NCI-H146 treated with DMSO at 0.1 percent for 48 hours (cell line): Measurements from ENCODE around the gene PPP1R3G.
"Not testable (repeated sequence)": the region's sequence is repeated elsewhere in the genome, so short reads cannot be mapped to it uniquely, and the experiment has no call there.

Source experiments
- DNase-seq: peaks from one replicate; lab custom pipeline; 2025; ENCODE audit not compliant: unreplicated experiment; lab: John Stamatoyannopoulos, UW

Gene PPP1R3G

DNA sequence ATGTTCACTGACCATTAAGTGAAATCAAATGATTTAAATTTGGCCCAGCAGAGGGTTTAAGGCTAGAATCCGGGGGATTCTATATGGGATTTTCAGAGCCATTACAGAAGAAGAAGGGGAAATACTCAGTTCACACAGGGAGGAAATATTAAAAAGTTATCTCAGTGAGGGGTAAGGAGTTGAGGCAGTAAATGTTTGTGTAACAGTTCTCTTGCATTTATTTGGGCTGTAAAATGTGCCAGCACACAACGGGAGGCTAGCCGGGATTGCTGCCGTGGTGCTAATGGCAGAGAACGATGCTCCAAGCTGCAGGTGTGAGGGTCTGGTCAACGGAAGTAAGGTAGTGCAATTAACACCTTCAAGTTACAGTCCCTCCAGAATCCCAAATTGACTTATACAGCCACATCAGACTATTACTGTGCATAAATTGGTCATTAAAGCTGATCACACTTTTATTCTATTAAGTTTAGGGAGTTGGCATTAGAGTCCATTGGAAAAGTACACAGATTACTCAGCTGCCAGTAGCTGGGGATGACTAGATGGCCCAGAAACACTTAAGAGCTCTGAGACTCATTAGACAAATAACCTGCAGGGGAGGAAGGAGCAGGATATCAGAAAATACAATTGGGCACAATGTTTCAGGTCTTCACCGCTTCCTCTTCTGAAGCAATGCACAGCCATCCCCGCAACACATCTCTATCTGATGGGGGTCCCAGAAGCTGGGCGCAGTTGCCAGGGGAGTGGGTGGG is 31.3 kb downstream of the PPP1R3G start:
- no peak for DNase-seq

DNA sequence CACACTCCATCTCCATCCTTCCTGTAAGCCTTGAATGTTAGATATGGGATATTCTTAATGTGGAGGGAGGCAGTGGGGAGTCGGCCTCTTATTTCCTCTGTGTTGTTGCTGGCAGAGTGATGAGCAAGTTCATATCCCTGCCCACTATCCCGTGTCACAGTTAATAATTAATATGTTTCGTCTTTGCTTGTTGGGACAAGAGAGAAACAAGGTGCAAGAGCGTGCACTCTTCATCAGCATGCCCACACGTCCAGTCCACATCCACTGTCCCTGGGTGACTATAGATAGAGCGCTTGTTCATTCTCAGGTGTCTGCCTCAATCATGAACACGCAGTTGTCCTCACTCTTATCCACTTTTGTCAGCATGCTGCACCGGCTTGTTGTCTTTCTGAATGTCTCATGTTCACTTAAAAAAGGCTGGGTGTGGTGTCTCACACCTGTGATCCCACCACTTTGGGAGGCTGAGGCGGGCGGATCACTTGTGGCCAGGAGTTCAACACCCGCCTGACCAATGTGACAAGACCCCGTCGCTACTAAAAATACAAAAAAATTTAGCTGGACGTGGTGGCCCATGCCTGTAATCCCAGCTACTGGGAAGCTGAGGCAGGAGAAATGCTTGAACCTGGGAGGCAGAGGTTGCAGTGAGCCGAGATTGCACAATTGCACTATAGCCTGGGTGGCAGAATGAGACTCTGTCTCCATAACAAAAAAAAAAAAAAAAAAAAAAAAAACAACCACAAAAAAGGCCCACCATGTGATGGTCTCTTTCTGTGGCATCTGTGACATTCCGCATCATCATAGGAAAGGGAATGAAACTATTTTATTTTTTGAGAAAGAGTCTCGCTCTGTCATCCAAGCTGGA is 34.2 kb downstream of the PPP1R3G start:
- DNase-seq, result no peak

DNA sequence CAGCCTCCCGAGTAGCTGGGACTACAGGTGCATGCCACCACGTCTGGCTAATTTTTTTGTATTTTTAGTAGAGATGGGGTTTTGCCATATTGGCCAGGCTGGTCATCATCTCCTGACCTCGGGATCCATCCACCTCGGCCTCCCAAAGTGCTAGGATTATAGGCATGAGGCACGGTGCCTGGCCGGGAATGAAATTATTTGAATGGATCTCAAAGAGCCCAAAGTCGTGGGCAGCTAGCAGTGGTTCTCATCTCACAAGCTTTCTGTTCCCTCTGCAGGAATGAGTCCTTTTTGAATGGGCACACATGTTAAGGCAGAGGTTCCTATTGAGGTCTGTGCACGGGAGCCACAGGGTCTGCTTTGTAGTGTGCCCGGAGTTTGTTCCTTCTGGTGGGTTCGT is 34.9 kb downstream of the PPP1R3G start:
- no peak for DNase-seq

DNA sequence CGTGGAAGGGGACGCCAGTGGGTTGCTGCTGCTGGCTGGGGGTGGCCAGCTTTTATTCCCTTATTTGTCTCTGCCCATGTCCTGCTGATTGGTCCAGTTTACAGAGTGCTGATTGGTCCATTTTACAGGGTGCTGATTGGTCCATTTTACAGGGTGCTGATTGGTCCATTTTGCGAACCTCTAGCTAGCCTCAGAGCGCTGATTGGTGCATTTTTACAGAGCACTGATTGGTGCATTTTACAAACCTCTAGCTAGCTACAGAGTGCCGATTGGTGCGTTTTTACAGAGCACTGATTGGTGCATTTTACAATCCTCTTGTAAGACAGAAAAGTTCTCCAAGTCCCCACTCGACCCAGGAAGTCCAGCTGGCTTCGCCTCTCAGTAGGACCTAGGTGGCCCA is 35.4 kb downstream of the PPP1R3G start:
- not testable (repeated sequence) for DNase-seq

DNA sequence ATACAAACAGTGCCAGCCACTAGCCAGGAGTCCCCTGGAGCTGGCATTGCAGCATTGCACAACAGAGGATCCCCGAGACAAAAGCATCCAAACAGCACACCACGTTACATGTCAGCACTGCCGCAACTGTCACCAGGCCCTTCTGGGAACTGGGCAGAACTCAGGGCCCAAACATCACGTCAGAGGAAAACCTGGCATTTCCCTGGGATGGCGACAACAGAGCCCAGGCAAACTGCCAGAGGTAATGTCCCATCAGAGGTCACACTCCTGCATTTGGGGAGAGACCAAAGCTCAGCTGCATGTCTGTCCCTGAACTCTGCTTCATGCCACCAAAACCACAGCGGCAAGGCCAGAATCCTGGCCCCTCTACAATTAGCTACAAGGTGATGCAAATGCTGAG is 36.3 kb downstream of the PPP1R3G start:
- no peak for DNase-seq

DNA sequence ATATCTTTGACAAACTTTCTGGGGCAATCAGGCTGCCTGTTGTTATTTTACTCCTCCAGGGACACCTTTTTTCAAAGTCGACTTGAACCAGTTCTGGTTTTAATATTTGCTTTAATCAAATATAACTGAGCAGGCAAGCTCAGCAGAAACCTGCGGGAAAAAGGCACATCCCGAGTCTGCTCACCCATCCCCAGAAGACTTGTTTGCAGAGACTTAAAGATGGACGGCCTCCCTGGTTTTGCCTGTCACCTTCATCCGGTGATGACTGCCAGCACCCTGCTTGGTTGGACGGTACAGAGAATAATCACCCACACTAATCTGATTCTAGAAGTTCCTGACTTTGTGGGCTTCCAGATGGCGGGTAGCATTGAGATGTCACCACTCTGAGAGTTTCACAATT is 36.8 kb downstream of the PPP1R3G start:
- no peak for DNase-seq

DNA sequence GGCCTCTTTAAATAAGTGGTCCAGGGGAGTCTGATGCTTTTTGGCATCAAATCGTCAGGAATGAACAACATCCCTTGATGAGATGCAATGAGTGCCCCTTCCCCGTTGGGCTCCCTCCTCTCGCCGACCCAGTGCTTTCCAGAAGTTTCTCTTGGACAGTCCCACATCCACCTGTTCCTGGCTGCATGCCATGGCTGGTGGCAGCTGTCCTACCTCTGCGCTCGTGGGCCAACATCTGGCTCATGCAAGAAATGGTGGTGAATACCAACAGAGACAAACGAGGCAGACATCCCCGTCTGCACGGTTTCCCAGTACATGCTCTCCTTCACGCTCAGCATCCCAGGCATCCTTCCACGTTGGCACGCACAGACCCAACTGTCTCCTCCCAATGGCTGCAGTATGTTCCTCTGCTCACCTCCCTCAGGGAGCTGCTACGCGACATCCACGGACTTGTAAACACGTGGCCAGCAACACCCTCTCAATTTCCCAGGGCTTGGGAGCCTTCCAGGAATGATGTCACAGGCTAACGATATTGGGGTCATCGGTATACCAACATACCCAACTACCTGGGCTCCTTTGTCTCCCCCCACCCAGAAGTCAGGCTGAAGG is 37.5 kb downstream of the PPP1R3G start:
- DNase-seq, result no peak

DNA sequence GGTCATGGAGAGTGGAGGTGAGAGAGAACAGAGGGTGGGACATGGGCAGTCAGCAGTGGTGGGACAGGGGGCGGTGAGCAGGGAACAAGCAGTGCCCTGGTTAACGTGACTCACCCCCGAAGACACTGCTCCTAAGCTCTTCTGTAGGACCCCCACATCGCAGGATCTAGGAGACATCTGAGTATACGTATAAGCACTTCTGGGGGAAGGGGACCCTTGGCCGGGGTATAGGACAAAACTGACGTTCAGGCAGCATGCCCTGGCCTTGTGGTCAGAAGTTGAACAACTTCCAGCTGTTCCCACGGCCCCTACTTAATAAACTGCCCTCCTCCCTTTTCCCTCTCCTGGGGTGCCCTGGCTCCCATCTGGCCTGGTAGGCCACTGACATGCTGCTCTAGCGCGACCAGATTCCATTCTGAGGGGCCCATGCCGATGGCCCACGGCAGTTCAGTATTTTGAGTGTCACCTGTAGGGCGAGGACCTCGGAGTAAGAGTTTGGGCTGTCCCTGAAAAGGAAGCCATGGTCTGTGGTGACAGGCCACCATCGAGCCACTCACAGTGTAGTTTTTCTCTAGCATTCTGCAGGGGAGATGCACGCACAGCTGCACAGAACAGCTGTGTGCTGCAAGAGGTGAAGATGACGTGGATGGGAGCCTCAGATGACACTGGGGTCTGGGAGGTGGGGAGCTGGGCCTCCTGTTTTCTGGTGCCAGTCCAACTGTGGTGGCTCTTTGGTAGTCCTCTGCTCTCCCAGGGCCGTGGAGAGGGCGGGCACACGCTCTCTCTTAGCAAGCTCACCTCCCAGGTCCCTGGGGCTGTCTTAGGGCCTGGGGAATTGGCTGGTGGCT is 38.4 kb downstream of the PPP1R3G start:
- DNase-seq, result no peak

DNA sequence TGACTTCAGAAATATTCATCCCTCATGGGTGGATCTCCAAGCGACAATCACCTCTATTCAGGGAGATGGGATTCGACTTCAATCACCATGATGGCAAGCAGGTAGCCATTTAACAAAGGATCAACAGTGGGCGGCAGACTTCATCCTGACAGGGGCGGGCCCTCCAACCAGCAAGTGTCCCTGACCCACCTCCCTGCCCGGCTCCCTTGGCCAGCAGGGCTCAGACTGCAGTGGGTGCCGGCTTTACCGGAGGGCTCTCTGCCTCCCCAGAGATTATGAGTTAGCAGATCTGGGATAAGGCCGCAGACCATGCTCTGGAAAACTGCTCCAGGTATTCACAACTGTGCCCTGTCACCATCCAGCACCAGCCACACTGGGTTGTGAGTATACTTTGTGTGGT is 39.4 kb downstream of the PPP1R3G start:
- no peak for DNase-seq

DNA sequence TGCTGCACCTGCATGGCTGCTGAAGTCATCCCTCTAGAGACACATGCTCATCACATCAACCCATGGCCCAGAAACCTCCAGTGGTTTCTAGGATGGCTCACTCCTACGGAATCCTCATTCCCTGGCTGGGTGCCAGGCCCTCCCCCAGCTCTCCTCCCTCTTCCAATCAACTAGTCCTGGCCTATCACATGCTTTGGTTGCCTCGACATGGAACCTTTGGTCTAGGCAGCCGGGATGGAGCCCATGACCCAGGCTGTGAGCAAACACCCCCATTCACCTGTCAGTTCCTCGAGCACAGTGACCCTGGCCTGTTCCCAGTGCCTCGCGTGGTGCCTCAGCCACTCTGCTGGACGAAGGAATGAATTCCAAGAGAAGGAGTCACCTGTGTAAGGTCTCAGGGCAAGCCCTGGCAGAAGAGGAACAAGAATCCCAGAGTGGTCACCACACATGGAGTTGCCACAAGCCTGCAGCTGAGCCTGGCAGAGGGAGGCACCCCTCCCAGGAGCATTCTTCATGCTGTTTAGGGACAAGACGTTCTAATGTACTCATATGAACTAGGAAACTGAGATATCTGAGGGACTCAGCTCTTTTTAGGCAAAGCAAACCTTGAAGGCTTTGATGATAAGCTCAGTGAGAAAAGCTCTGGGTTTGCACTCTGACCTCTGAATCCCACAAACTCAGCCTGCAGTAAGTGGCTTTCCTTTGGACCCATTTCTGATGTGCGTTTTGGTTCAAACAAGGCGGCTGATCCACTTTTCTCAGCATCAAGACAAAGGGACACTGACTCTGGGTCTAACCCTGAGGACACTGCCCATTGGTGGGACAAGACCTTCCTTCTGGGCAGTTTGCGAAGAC is 40.2 kb downstream of the PPP1R3G start:
- DNase-seq, result no peak

DNA sequence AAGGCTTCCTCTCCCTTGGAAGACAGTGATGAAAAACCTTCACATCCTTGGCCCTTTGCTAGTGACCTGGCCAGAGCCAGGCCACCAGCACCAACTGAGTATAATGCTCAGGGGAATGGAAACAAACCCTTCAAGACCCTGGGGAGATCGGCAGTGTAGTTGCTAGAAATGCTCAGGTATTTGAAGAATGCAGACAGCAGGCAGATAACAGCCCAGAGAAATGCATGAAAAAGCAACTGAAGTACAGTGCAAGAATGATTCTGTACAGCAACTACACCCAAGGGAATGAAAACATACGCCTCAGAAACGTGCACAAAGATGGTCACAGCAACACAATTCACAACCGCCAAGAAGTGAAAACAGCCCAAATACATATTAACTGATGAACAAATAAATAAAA is 41.1 kb downstream of the PPP1R3G start:
- DNase-seq, result no peak

DNA sequence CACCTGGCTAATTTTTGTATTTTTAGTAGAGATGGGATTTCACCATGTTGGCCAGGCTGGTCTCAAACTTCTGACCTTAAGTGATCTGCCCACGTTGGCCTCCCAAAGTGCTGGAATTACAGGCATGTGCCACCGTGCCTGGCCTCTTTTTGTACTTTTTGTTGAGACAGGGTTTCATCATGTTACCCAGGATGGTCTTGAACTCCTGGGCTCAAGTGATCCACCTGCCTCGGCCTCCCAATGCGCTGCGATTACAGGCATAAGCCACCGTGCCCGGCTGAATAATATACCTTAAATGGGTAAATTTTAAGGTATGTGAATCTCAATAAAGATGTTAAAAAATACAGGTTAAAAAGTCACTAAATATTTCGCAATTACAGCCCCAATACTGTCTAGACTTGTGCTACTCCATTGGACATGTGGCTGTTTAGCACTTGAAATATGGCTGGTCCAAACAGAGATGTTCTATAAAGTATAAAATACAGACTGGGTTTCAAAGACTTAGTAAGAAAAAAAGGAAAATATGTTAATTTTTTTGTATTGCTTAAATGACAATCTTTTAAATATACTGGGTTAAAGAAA is 42.1 kb downstream of the PPP1R3G start:
- no peak for DNase-seq

DNA sequence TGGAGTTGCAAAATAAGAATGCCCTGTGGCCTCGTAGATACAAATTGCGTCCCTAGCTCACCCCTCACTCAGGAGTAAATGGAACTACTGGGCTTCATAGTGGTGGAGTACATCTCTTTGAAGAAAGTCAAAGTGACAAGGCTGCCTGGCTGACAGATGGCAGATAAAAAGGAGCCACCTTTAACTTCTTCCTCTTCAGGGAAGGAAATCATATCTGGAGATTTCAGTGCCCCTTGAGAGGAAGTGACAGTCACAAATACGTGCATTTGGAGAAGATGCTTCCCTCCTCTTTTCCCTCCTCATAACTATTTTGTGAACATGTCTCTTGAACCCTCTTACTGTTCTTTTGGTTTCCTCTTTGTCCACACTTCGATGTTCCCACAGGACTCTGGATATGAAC is 43.2 kb downstream of the PPP1R3G start:
- no peak for DNase-seq

DNA sequence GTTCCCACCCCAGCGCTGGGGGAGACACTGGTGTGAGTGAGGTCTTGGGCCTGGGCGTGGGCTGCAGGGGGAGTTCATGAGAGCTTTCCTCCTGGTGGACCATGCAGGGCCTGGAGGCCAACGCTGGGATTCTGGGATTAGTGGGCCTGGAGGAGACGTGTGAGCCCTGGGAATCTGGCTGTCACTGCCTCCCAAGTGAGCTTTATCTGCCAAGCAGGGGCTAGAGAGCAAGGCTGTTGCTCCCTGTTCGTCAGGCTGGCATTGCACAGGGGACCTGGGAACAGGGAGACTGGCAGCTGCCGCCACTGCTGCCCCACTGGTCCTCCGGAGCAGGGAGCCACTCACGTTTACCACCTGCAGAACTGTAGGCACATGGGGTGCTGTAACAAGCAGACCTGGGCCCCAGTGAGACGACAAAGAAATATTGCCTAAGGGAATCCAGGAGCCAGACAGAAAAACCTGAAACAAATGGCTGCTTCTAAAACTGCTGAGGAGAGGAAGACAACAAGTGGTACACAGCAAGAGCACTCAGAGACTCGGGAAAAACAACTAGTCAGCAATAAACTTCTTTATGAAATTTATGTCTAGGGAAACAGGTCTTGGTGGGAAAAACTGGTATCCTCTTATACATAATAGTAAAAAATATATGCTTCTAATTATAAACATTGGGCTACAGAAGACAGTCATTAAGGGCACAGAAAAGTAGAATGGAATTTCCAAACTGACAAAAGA is 45.2 kb downstream of the PPP1R3G start:
- no peak for DNase-seq

DNA sequence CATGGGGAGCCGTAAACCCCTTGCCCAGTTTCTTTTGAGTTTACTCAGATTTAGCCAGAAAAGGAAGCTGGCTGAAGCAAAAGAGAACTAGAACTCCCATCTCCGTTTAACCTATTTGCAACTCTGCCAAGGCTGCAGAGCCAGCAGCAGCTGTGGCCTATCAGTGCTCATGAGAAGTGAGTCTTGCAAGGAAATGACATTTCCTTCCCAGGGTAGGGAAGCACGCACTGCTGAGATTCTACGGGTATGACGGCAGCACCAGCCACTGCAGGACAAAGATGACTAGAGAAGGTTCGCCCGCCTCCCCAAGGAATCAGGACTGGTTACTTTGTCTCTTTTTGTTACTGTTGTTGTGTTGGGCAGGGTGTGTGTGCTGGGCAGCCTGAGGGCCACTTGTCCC is 47.6 kb downstream of the PPP1R3G start:
- no peak for DNase-seq

DNA sequence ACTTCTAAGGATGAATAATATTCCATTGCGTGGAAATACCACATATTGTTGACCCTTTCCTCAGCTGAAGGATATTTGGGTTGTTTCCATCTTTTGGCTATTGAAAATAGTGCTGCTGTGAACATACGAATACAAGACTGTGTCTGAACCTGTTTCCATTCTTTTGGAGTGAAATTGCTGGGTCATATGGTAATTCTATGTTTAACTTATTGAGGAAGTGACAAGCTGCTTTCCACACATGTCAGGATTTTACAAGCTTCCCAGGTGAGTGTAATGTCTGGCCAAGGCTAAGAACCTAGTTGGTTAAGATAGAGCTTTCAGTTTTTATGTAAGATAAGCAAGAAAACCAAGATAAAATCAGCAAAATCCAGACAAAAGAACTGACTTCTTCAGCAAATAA is 48.8 kb downstream of the PPP1R3G start:
- DNase-seq, result no peak

DNA sequence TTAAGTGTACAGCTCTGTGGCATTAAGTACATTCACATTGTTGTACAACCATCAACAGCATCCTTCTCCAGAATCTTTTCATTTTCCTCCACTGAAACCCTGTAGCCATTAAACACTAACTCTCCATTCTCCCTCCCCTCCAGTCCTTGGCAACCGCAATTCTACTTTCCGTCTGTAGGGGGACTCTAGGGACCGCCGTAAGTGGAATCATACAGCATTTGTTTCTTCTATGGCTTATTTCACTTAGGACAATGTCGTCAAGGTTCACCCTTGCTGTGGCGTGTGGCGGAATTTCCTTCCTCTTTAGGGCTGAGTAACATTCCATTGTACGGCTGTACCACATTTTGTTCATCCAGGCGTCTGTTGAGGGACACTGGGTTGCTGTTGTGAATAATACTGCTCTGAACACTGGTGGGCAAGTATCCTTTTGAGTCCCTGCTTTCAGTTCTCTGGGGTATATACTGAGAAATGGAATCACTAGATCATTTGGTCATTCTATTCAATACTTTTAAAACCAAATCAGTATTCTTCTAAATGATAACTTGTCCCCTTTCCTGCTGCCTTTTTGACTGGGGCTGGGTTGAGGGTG is 50.7 kb downstream of the PPP1R3G start:
- DNase-seq, result no peak

DNA sequence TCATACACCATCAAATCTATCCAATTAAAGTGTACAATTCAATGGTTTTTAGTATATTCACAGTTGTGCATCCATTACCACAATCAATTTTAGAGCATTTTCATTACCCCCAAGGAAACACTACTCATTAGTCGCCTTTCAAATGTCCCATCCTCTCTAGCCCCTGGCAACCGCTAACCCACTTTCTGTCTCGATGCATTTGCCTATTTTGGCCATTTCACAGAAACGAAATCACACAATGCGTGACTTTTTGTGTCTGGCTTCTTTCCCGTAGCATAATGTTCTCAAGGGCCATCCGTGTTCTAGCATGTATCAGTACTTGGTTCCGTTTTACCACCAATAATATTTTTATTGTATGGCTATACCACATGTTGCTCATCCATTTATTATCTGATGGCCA is 51.7 kb downstream of the PPP1R3G start:
- DNase-seq, result no peak
